D341Med (cell line): ENCODE results near the gene CDH23.

Source experiments
- DNase-seq: peaks from one replicate; pipeline ENCODE4 v3.0.0; 2012; ENCODE audit warnings: low spot score

The CDH23 gene

DNA sequence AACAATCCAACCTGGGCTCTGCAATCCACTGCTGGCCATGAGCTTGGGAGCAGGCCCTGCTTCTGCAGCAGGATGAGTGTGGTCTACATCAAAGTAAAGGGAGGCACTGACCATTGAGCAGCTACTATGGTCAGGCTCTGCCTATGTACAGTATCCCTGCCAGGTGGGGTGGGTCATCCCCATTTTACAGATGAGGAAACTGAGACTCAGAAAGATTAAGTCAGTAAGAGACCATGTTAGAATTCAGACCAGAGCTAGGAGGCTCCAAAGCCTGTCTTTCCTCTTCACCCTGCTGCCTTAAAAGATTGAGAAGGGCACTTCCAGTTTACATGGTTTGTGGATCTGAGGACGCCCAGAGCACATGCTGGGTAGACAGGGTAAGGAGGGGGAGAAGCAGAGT is 27.1 kb upstream of the CDH23 start:
- DNase-seq, result no peak

DNA sequence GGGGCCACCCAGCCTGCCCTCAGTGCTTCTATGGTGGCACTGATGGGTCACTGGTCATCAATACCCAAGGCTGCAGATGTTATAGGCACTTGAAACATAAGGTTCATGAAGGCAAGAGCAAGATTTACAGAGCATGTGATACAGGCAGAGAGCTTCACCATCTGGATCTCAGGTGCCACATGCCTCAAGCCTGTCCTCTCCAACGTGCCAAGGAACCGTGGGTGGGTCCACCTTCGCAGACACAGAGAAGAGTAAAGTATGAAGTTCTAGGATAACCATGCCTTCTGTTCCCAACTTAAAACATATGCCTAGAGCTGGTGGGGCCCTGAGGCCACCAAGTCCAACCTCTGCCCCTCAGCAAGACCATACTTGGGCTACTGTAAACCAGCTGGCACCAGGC is 26.7 kb upstream of the CDH23 start:
- no peak for DNase-seq

DNA sequence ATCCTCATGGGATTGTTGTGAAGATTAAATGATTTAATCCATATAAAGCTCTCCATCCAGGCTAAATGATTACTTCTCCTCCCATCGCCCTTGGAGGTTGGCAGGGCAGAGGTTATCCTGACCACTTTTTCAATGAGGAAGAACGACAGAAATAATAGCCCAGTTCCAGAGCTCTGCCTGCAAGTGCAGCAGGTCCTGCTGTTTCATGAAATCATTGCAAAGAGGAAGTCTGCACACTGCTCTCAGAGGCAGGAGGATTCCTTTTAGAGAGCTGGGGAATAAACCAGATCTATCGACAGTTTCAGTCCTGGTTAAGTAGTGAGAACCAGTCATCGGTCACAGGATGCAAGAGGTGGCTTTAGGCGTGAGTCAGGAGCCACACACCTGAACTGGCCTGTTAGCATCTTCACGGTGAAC is 25.0 kb upstream of the CDH23 start:
- no peak for DNase-seq

DNA sequence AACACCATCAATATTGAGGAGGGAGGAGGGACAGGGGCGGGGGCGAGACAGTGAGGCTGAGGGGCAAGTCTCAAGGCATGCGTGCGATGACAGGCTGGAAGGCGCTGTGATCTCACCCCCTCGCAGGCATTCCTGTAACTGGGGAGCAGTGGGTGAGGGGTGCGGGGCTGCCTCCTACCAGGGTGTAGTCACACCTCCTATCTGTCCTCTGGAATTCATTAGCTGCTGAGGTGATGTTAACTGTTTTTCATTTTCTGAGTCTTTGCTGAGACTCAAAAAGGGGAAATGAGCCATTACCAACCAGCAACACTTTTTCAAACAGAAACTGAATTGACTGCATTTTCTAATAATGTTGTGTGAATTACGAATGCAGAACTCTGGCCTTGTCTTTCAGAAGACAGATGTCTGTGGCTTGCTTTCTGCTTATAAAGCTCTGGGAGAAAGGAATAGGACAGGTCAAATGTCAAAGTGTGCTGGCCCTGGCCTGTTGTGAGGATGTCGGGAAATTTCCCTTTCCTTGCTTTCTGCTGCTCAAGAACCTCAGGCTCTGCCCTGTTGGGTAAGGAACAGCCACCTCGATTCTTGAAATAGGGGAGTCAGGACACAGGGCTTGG is 23.7 kb upstream of the CDH23 start:
- DNase-seq, result no peak

DNA sequence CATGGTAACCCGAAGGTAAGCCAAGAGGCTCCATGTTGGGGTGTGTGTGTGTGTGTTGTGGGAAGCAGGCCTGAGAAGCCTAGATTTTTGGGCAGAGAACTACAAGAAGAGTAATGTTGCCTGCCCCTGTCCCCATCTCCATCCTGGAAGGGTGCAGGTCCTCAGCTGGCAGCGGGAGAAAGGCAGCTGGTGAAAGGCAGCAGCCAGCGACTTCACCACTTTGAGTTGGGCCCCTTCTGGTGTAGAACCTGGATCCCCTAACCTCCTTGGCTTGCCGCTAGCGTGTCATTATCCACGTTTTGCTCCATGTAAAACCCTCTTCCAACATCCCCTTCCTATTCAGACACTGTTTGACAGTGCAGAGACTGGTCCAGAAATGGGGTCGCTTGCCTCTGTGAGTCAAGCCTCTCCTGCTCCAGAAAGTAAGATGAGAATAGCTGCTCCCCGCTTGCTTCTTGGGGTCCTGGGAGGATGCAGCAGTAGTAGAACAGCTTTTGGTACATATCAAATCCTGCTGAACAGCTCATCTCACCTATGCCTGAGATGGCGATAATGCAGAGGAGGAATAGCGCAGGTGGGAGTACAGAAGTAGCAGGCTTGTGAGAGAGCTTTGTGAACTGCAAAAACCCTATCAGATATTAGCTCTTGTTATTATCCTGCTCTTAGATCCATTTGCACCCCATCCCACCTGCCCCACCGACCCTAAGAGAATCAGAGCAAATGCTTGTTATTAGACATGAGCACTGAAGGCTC is 22.1 kb upstream of the CDH23 start:
- no peak for DNase-seq

DNA sequence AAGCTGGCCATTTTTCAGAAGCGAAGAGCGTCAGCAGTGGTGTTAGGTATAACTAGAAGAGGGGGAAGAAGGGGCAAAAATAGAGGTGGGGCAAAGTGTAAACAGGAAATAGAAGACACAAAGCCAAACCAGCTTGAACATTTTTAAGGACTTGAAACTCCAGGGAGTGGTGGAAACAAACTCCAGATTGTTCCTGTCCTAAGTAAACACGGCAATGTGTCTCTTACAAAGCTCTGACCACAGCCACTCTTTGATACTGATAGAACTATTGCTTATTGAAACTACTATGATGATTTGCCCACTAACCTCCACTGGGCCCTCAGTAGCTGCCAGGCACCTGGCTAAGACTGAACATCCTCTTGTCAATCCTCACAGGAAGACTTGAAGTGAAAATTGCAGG is 20.8 kb upstream of the CDH23 start:
- no peak for DNase-seq

DNA sequence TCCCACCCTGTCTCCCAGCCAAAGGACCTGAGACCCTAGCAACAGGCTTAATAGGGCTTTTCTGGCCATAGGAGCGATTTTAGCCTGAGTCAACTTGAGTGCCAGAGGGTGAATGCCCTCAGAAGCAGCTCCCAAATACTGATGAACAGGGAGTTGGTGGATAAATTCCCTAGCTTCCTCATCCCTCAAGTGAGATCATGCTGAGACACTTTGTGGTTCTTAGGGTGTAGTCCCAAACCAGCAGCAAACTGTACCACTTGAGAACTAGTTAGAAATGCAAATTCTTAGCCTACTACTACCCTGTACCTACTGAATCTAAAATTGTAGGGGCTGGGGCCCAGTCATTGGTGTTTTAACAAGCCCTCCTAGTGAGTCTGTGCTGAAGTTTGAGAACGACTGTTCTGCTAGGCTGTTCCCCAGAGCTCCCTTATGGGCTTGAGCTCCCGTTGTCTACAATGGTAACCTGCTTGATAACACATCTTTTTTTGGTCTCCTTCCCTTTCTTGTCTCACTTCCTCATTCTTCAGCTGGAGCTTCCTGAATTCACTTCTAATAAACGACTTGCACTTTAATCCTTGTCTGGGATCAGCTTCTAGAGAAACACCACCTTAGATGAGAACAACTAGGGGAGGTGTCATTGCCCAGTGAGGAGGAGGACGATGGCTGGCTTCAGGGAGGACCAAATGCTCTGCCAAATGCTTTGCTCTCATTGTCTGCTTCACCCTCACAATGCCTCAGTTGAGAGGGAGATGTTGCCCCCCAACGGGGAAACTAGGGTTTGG is 18.2 kb upstream of the CDH23 start:
- DNase-seq, result no peak

DNA sequence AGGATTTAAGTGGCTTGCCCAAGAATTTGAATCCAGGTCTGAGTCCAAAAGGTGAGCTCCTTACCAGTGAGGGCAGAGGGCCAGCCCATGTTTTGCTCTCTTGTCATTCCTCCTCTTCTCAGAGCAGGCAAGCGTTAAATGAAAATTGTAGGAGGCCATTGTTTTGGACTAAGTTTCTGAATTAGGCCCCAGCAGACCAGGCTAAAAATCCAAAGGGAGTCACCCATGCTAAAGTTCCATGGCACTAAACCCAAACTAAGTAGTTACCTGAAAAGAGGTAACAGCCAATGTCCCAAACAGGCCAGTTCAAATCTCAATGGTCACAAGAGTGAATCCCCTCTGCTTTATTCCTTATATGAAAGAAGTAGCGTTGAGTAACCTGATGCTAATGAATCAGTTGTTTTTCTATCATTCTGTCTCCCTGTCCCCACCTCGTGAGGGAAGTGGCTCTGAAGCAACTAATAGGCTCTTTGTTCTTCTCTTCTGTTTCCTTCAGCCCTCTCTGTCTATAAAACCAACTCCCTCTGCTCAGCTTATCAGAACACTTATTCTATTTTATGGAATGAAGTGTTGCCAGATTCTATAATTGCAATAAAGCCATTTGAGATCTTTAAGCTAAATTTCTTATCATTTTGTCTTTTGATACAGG is 17.5 kb upstream of the CDH23 start:
- DNase-seq, result no peak

DNA sequence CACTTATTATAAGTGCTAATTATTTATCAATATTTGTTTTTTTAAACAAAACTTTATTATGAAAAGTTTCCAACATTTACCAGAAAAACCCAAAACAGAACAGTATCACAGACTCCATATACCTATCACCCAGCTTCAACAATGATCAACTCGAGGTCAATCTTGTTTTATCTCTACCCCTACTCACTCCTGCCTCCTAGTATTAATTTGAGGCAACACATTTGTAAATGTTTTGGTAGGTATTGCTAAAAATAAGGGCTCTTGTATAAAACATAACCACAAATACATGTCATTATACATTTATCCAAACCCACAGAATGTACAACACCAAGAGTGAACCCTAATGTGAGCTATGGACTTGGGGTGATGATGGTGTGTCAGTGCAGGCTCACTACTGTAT is 15.9 kb upstream of the CDH23 start:
- no peak for DNase-seq

DNA sequence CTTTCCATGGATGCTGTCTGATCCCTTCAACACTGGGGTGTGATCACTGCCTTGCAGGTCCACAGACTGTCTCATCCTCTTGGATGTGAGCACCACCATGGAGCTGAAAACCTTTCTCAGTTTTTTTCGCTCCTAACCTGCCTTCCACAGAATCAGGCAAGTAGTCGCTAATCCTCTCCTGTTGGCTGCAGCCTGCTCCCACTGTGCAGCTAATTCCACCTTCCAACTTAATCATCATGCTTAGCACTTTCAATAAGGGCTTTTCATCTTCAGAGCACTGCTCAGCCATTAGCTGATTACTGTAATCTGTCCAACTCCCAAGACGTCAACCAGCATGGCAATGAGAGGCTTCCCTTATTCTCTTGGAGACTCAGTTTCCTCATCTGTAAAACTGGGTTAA is 15.1 kb upstream of the CDH23 start:
- peak; percentile 70 for DNase-seq

DNA sequence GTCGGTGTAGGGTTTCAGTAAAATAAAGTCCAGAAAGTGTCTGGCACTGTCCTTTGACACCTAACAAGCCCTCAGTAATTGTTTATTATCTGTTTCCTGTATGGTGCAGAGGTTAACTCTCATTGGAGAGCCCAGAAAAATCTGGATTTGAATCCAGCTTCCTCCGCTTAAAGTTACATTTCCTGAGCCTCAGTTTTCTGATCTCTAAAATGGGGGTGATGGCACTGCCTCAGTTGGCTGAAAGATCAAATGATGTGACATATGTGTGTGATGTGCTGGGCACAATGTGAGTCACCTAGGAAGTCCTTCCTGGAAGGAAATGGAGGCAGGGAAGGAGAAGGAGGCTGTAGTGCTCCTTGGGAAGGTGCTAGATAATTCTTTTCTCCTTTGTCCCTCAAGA is 14.7 kb upstream of the CDH23 start:
- DNase-seq, result no peak

DNA sequence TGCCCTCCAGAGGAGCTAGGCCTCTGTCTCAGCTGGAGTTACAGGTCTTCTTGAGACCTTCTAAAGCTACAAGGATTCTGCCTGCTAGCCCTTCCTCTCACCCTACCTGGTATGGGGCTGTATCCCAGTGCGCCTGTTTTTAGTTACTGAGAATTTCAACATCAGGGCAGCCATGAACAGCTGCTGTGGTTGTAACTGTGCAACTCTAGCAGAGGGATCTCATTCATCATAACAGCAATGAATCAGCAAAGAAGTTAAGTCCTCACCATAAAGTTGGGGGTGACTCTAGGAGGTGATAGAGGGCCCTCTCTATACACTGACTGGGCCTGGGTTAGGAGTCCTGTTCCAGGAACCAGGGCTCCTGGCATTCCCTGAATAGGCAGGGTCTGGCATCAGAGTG is 14.0 kb upstream of the CDH23 start:
- DNase-seq, result no peak

DNA sequence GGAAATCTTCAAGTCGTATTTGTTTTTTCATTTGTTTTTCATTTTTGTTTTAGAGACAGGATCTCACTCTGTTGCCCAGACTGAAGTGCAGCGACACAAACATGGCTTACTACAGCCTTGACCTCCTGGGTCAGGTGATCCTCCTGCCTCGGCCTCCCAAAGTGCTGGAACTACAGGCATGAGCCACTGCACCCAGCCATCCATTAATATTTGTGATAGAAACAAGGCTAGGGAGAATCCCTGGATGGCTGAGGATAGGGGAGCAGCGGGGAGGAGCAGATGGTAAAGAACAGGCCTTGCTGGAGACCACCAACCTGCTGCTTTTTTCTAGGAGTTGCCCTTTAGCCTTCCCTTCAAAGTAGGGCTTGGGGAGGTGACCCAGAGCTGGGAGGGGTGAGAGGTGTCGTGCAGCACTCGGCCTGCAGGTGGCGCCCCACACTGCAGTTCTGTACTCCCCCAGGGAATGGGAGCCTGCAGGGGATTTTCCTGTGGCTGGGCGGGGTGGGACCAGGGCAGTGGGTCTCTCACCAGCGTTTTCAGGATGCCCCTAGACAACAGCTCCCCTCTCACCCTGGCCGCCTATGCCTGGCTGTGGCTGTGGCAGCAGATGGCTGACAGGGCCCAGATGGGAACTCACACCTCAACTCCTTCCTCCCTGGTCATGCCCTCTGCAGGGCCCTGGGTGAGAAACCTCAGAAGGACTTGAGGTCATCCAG is 12.6 kb upstream of the CDH23 start:
- DNase-seq, result peak; percentile 73

DNA sequence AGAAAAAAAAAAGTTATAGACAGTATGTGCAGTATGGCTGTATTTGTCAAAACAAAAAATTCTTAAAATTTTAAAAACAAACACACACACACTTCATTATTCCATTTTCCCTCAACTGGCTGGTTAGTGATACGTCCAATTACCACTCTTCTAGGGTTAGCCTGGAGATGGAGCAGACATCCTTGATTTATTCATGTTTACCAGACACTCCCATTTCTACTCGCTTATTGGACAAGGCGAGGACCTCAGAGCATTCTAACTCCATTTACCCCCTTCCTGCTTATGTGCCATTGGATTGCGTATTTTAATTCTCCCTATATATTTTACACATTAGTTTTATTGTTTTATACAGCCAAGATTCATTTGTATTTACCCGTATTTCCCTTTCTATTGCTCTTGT is 8.5 kb upstream of the CDH23 start:
- no peak for DNase-seq

DNA sequence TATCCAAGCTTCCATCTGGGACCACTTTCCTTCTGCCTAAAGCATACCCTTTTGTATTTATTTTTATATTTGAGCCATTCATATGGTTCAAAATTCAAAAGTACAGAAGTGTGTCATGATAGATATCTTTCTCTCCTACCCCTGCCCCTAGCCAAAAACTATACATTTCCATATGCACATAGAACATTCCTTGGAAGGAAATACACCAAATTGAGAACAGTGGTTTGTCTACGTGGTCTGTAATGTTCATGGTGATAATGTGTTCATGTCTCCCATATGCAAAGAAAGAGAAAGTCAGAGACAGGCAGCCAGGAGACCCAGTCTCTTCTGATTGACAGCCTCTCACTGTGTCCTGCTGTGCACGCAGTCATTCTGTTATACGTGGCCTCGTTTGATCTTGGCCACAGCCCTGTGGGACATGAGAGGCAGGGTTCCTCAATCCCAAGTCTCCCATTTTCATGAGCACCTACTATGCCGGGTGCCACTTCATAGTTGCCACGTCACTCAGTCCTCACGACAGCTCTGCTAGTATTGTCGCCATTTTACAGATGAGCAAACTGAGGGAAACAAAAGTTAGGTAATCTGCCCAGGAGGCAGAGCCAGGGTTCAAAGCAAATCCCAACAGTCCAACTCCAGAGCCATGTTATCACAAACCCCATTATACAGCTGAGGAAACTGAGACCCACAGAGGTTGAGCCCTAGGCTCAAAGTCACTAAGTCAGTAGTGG is 8.0 kb upstream of the CDH23 start:
- DNase-seq, result no peak

DNA sequence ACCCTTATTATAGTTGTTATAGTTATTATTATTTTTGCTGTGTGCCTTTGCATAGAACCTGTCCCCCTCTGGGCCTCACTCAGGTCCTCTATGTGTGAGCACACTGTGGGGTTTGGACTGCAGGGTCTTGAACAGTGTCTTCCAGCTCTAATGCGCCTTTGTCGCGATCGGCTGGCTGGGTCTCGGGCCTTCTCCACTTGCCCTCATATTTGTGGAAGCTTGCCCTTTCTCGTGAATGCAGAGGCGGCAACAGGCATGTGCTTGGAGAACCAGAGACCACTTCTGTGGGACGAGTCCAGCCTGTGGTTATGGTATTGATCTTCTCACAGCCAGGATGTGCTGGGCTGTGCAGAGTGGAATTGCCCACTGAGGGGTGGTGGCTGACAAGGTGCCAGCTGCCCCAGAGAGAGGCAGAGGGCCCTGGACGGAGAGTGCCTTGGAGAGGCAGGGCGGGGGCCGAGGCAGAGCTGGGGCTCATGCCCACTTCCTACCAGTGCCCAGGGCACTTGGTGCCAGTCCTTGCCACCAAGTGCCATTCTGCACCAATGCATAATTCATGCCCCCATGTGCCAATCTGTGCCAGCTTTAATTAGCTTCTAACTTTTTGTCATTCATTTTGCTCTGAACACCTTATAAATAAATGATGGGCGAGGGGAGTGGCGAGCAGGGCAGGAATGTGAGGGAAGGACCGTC is 6.8 kb upstream of the CDH23 start:
- no peak for DNase-seq

DNA sequence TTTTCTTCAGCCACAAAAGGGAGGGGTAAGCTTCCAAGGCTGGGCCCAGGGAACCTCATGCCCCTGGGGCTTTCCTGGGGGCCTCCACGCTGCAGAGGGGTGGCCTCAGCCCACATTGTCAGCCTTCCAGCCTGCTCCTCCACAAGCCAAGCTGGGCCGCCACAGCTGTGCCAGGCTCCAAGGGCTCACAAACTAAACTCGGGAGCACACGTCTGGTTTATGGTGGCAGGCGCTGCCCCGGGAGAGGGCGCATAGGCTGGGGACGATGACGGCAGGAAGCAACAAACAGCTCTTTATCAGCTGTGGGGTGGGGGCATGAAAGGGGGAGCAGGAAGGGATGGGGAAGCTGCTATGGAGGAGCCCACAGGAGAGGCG is 6.3 kb upstream of the CDH23 start:
- DNase-seq, result no peak

DNA sequence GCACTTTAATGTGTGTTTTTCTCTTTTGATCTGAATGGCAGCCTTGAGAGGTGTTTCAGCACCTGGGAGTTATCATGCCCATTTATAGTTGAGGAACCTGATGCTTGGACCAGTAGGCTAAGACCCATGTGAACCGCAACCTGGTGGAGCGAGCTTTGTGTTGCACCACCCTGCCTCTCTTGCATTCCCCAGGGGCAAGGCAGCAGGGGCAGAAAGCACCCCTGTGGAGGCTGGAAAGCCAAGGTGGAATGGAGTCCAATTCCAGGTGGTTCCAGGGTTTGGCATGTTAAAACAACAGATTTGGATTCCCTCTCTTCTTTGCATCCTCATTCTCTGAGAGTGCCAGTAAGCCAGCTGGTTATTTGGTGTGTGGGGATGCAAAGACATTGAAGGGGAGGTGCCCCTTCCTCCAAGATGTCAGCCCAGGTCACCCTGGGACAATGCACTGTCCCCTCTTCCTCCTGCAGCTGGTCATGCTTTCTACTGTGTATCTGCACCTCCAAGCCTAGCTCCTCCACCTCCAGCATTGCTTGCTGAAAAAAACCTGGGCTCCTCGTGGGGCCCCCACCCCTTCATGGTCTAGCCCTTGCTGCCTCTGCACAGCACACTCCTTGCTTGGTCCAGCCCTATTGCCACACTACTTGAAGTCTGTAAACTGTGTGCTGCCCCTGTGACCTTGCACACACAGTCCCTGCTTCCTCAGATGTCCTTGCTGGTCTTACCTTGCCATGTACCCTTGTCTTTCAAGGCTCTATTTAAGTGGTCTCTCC is 5.6 kb upstream of the CDH23 start:
- no peak for DNase-seq

DNA sequence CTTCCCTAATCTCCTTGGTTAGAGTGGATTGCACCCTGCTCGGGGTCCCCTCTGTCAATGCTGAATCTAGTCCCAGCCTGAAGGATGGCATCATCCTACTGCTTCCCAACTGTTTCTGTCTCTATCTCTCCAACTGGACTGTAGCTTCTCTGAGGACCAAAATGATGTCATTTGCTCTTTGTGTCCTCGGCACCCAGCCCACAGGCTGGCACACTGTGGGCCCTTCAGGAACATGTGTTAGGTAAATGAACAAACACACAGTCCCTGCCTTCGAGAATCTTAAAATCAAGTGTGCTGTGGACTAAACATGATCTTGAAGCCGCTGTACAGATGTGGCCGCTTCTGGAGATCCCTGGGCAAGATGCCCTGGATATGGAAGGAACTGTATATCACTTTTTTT is 5.0 kb upstream of the CDH23 start:
- no peak for DNase-seq

DNA sequence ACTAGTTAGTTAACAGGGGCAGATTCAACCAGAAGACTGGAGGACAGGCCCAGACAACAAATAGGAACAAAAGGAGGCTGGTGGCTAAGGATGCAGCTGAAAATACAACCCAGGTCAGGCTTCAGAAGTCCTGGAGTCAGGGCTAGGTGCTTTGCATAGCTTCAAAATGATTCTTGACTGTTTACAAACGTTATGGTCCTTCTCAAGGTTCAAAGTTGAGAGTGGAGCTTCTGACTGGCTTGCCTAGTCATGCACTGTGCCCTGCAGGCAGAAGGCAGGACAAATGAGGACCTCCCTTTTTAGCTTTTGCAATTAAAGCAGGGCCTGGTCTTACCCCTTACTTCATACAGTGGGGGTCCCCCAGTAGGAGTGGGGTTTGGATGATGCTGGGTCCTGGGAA is 4.4 kb upstream of the CDH23 start:
- no peak for DNase-seq
